GM19372 (cell line): ENCODE measurements around the gene CIDEC.
"Not testable (repeated sequence)": the region's sequence is repeated elsewhere in the genome, so short reads cannot be mapped to it uniquely, and the experiment has no call there.

Source experiments
- ATAC-seq: cut with Tn5 transposase; IDR thresholded peaks from one replicate; pipeline ENCODE4 v1.9.1; 2021; ENCODE audit warnings: mild to moderate bottlenecking, low read depth, moderate library complexity; ENCODE audit not compliant: unreplicated experiment

CIDEC gene

DNA sequence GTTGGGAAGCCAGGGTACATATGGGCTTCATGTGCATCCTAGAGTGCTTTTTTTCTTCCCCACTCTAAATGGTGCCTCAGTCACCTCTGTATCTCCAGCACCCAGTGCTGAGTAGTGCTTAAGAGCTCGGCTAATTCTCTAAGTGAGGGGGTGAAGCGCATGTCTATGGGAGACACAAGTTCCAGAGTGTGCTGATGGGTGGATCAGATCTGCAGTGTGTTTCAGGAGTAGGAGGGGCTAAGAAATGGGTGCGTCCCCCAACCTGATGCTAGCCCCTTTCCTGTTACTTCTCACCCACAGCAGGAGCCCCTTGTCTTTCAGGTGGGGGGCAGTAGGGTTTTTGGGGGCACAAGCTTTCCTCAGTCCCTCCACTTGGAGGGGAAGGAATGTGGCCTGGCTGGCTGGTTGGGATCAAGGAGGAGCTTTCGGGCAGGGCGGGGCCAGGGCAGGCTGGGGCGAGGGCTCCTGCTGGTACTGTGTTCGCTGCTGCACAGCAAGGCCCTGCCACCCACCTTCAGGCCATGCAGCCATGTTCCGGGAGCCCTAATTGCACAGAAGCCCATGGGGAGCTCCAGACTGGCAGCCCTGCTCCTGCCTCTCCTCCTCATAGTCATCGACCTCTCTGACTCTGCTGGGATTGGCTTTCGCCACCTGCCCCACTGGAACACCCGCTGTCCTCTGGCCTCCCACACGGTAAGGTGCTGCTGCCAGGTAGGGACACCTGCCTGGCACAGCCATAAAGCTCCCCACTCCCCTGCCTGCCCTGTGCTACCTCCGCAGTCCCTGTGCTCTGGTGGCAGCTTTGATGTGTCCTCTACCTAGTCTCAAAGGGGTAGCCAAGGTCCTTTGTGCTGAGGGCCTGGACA, 22.6 kb upstream of the CIDEC start, which contains the start of gene IL17RE:
TSS of gene IL17RE (plus strand) at position 477 of the 866 bp plus-strand sequence. CDS start at position 562, 85 bp downstream.
- ATAC-seq, result no peak

GRCh38 chr3:9901967-9902366, 21.9 kb upstream of the CIDEC start:
- no peak for ATAC-seq

- ATAC-seq, result not testable (repeated sequence)
Measured at GRCh38 chr3:9900965-9901415, 20.9 kb upstream of the CIDEC start.

GRCh38 chr3:9899289-9899791, 19.3 kb upstream of the CIDEC start:
- ATAC-seq, result no peak

GRCh38 chr3:9898467-9899241, 18.6 kb upstream of the CIDEC start:
- no peak for ATAC-seq

DNA sequence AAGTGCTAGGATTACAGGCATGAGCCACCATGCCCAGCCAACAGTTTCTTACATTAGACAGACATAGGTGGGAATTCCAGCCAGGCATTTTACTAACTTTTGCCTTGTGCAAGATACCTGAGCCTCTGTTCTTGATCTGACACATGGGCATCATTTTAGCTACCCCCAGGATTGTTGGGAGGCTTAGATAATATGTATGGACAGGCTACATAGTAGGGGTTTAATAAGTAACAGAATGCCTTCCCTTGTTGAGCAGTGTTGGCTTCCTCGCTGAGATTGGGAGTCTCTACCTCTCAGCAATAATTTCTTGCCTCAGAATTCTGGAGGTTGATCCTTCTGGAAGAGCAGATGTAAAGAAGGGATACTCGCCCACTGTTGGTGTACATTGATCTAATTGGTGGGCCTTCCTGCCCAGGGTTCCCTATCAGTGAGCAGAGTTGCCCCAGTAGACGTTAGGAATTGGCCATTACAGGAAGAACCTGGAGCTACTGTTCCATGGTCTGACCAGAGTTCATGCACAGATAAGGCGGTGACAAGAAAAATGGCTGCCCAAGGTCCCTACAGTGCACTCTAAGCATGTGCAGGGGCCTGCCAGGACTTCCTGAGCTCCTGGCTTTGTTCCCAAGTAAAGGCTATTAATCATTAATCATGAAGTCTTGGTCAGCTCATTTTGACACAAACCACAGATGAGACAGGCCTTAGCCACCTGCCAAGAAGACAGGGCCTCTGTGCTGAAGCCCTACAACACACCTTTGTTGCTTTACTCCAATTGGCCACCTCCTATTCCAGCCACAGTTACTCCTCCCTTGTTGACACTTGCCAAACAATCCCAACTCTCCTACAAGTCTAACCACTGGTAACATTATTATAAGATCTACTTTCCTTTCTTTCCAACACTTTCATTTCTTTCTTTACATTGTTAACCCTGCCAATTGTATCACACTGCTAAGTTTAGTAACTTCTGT, 17.6 kb upstream of the CIDEC start:
- ATAC-seq, result peak; percentile 66

GRCh38 chr3:9896755-9897407, 16.8 kb upstream of the CIDEC start:
- ATAC-seq, result not testable (repeated sequence)

DNA sequence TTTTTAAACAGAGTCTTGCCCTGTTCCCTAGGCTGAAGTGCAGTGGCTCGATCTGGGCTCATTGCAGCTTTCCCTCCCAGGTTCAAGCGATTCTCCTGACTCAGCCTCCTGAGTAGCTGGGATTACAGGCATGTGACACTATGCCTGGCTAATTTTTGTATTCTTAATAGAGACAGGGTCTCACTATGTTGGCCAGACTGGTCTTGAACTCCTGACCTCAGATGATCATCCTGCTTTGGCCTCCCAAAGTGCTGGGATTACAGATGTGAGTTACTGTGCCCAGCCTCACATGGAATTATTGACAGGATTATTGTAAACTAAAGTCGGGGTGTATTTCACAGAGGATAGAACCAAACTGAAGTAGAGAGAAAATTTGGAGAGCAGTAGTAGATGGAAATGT, 15.7 kb upstream of the CIDEC start:
- ATAC-seq, result not testable (repeated sequence)

DNA sequence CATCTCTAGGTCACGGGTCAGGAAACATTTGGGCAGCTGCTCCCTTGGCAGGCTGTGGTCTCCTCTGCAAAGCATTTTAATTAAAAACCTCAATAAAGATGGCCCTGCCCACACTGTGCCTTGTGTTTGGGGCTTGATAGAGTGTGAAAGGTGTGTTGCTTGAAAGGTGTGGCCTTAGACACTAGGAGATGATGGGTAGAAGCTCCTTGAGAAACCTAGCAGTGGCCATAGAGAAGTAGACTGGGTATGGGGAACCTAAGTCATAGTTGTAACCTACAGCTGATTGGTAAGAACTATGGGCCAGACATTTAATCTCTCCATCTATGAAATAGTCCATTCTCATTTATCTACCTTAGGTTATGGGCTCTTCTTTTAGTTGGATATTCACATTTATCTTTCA, 13.7 kb upstream of the CIDEC start:
- ATAC-seq, result no peak

DNA sequence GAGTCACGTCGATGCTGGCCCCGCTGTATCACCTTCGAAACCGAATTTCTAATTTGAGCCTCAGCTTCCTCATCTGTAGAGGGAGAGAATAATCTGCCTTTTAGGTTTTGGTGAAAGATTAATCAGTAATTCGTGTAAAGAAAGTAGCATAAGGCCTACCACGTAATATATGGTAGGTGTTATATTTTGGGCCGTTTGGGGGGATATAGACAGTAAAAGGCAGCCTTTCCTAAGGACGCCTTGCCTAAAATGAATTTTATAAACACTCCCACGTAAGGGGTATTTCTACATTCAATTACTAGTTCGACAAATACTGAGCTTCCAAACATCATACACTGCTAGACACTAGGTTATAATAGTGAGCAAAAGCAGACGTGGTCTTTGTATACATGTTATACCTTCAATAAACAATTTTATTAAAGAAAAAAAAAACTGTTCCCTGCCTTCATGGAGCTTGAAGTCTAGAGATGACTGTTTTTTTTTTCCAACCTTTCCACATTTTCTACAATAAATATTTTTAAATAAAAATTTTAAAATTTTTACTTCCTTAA, 11.1 kb upstream of the CIDEC start:
- no peak for ATAC-seq

- peak; percentile 84 for ATAC-seq
Measured at GRCh38 chr3:9890249-9891071, 10.4 kb upstream of the CIDEC start, which contains the start of gene JAGN1. TSS of gene JAGN1 (plus strand) at chr3:9890610. CDS start at chr3:9890723, 113 bp downstream.

- ATAC-seq, result no peak
Measured at GRCh38 chr3:9889405-9889804, 9.4 kb upstream of the CIDEC start.

DNA sequence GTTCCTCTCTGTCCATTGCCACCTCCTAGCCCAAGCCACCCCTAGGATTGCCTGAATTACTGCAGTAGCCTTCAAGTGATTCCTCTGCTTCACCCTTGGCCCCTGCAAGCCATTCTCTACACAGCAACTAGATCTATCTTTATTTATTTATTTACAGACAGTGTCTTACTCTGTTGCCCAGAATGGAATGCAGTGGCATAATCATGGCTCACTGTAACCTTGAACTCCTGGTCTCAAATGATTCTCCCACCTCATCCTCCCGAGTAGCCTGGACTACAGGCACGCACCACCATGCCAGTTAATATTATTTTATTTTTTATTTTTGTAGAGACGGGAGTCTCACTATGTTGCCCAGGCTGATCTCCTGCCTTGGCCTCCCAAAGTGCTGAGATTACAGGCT, 8.5 kb upstream of the CIDEC start:
- ATAC-seq, result no peak

- ATAC-seq, result no peak
Measured at GRCh38 chr3:9887480-9887879, 7.4 kb upstream of the CIDEC start.

DNA sequence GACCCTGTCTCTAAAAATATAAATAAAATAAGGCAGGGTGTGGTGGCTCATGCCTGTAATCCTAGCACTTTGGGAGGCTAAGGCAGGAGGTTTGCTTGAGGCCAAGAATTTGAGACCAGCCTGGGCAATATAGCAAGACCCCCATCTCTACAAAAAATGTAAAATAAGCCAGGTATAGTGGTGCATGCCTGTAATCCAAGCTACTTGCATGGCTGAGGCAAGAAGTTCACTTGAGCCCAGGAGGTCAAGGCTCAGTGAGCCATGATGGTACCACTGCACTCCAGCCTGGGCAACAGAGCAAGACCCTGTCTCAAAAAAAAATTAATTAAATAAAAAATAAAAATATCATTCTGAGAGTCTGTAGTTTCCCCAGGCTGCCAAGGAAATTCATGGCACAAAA, 6.3 kb upstream of the CIDEC start:
- no peak for ATAC-seq

- no peak for ATAC-seq
Measured at GRCh38 chr3:9884555-9885165, 4.6 kb upstream of the CIDEC start.

DNA sequence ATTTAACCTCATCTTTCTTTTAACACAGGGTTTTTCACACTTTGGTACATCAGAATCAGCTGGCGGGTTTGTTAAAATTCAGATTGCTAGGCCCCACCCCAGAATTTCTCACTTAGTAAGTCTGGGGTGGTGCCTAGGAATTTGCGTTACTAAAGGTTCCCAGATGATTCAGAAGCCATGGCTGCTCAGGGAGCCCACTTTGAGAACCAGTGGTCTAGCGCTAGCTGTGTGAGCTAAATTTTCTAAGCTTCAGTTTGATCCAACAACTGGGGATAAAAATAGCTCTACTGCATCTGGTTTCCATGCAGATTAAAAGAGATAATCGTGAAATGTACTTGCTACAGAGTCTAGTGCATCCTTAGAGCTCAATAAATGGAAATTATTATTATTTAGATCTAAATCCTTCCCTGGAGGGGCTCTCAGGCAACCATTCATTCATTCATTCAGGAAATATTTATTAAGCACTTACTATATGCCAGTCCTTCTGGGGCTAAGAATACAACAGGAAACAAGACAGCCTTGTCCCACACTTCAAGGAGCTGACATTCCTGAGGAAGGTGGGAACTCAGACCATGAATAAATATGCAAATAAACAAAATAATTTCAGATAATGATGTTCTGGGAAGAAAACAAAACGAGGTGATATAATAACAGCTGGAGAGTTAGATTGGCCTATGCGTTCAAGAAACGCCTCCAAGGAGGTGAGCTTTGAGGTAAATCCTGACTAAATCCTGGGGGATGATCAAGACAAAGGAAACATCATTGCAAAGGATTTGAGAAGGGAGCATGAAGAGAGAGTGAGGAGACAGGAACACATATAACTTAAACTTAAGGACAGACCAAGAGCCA, 3.9 kb upstream of the CIDEC start:
- ATAC-seq, result no peak
